Left renal pelvis (tissue), 4 donors: ENCODE data around the gene SCFD2. TPM values are rescaled to one million over a fixed set of nuclear protein-coding genes. Genes with fewer than 3 reads are reported as not detected.
"Not testable (repeated sequence)": the region's sequence is repeated elsewhere in the genome, so short reads cannot be mapped to it uniquely, and the experiment has no call there.

Source experiments
- DNase-seq, 4 donors: peaks; one replicate each; pipeline ENCODE4 v3.0.0-alpha.2; 2013; ENCODE audit warnings: low read depth in 4 of 4, low spot score in 3 of 4
- polyA plus RNA-seq, 4 donors: library from polyadenylated mRNA; unstranded; fragments of 120-200 nt; gene quantifications; one replicate each; pipeline ENCODE4 v1.2.1, GENCODE V29; 2013; ENCODE audit not compliant: insufficient read length in 4 of 4

SCFD2 gene
- polyA plus RNA-seq, 4 donors, result 12.7 to 14.2 (median 13.5) TPM

DNA sequence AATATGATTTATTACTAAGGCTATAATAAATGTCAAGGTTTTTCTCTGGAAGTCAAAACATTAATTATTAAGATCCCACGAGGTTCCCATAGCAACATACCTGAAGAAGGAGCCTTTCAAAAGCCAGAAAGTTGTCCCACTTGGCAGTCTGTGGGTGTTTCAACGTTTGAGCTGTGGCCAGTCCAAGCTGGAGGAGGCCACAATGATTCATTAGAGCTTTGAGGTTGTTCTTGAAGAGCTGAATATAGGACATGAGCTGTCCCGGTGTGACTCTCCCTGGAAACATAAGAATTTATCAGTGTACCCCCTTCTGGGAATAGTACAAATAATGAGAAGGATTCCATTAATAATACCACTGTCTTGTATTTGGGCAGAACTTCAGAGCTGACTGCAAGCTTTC lies 92.1 kb downstream of the SCFD2 start:
- no peak for DNase-seq

DNA sequence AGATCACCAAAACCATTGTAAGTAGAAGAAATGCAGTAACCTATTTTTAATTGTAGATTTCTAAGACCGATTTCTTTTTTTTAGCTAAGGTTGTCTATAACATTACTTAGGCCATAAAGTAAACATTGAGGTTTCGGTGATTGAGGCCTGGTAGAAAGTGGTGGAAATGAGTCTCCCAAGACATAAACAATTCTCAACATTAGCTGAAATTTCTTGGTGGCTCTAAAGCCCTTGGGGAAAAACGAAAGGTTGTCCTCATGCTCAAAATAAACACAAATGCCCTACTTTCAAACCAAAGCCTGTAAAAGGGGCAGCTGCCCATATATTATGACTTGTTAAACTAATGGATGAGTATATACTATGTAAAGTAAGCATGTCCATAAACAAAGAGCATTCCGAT lies 98.8 kb downstream of the SCFD2 start:
- no peak for DNase-seq

DNA sequence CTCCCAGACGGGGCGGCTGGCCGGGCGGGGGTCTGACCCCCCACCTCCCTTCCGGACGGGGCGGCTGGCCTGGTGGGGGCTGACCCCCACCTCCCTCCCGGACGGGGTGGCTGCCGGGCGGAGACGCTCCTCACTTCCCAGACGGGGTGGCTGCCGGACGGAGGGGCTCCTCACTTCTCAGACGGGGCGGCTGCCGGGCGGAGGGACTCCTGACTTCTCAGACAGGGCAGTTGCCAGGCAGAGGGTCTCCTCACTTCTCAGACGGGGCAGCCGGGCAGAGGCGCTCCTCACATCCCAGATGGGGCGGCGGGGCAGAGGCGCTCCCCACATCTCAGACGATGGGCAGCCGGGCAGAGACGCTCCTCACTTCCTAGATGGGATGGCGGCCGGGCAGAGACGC lies 109.9 kb downstream of the SCFD2 start:
- not testable (repeated sequence) for DNase-seq

DNA sequence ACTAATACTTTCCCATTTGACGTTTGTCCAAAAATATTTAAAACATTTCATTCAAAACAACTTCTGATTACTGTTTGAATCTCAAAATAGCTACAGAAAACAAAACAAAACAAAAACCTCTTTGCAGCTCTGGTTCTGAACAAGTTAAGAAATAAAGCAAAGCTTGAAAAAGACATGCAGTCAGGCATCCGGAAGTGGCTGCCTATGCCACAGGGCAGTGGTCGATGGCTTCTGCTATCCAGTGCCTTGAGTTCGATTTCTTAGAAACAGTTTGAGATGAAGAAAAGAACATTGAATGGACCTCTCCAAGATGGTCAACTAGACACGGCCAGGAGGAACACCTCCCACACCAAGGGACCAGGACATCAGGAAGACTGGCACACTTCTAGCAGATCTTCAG lies 125.3 kb downstream of the SCFD2 start:
- DNase-seq, result no peak

DNA sequence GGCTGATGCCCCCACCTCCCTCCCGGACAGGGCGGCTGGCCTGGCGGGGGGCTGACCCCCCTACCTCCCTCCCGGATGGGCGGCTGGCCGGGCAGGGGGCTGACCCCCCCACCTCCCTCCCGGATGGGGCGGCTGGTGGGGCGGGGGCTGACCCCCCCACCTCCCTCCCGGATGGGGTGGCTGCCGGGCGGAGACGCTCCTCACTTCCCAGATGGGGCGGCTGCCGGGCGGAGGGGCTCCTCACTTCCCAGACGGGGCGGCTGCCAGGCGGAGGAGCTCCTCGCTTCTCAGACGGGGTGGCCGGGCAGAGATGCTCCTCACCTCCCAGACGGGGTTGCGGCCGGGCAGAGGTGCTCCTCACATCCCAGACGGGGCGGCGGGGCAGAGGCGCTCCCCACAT lies 127.5 kb downstream of the SCFD2 start:
- DNase-seq, result not testable (repeated sequence)

DNA sequence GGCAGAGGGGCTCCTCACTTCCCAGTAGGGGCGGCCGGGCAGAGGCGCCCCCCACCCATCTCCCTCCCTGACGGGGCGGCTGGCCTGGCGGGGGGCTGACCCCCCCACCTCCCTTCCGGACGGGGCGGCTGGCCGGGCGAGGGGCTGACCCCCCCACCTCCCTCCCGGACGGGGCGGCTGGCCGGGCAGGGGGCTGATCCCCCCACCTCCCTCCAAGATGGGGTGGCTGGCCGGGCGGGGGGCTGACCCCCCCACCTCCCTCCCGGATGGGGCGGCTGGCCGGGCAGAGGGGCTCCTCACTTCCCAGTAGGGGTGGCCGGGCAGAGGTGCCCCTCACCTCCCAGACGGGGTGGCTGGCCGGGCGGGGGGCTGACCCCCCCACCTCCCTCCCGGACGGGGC lies 128.1 kb downstream of the SCFD2 start:
- DNase-seq, result not testable (repeated sequence)

DNA sequence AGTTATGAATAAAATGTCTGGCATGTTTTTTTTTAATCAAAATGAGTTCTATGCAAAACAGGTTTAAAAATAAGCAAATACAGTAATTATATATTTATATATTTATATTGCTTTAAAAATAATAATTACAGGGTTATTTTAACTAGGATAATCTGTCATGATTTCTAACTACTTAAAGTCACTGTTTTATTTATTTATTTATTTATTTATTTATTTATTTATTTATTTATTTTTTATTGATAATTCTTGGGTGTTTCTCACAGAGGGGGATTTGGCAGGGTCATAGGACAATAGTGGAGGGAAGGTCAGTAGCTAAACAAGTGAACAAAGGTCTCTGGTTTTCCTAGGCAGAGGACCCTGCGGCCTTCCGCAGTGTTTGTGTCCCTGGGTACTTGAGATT lies 129.2 kb downstream of the SCFD2 start:
- not testable (repeated sequence) for DNase-seq

DNA sequence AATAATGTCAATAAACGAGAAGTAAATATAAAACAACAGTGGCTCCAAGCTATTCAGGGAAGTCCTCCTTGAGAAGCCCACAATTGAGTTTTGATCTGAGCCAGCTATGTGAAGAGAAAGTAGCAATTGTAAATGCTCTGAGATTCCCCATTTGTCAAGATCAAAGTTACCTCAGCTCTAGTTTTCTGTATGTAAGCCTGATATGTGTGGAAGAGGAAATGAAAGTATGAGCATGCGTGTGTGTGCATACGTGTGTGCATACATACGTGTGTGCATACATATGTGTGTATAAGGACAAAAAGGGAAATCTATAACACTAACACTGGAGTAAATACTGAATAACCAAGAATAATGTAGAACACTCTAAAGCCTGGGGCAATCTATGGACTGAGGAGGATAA lies 130.3 kb downstream of the SCFD2 start:
- DNase-seq, result no peak

DNA sequence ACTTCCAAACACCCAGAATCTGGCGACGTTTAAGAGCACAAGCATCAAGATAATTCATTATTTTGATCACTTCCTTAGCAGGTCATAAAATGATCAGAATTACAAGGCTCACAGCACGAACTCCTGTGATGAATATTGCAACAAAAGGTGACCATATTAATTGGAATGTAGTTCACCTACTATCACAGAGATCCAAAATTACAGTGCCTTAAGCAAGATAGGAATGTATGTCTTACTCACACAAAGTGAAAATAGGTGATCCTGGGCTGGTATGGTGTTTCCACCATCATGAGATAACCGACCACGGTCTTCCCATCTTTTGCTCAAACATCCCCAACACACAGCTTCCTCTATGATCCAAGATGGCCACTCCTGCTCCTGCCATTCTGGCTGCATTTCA lies 131.2 kb downstream of the SCFD2 start:
- DNase-seq, result no peak

DNA sequence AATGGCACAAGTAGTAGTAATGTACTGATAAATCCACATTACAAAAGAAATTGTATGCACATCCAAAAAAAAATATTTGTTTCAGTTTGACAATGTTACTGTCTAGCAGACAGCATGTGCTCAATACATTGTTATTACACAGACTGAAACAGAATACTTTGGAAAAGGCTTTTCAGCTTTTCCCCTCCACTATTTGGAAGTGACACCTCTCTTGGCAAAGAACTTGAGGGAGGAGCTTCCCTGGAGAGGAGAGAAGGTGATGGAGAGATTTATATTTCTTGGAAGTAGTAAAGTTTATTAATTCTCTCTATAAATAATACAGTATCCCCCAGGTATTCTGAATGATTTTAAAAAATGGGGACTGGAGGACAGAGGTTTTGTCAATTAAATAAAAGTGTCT lies 131.8 kb downstream of the SCFD2 start:
- no peak for DNase-seq

DNA sequence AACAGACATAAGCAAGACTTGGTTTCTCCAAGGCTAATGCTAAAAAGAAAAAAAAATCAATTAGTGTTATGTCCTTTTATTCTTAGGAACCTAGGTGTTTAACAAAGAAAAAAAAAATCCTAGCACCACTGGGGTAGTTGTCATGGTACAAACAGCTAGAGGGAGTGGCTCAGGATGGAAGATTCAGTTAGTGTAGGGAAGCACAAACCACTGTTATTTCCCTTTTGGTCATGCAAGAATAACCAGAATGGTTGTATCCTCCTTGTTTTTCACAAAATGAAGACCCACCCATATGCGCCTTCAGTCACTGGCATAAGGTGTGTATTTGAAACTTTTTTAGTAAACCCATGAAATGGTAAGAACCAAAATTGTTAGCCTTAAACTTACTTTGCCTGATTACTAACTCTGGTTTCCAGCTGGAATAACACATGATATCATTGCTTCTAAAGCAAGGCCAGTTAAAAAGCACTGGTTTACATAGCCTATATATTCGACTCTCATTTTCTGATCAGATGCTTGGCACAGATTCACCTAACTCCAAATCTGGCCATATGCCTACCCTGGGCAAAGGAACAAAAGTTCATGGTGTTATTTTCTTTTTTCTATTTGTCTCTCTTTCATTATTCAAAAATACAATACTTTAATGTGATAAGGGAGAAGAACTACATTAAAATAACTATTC lies 132.6 kb downstream of the SCFD2 start:
- DNase-seq, result no peak

DNA sequence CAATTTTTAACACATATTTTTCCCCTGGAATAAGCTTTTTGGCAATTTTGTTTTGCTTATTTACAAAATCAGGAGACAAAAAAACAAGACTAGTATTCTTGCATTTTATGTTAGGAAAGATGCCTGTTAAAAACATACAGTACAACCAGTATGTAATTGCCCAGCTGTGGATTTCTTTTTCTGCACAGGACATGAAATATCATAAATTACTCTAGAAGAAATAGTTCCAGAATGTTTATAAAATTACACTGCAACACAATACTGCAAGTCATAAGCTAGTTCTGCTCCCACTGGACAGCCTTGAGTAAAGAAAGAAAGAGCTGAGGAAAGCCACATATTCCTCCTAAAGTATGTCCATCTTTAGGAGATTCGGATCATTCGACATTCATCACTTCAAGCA lies 133.5 kb downstream of the SCFD2 start:
- DNase-seq, result no peak

DNA sequence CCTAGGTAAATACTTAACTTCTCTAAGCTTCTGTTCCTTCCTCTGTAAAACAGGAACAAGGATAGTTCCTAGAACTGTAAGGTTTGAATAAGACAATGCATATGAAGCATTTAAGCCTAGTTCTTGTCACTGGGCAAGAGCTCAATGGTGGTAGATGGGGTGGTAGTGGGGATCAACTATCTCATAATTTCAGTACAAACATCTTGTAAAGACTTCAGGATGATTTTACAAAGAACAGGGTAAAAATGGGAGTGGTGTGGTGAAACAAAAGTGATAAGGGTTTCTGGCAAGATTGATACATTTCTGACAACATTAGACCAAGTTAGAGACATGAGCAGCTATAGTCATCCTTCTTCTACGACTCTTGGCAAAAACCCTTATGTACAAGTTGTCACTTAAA lies 137.8 kb downstream of the SCFD2 start:
- DNase-seq, result no peak

DNA sequence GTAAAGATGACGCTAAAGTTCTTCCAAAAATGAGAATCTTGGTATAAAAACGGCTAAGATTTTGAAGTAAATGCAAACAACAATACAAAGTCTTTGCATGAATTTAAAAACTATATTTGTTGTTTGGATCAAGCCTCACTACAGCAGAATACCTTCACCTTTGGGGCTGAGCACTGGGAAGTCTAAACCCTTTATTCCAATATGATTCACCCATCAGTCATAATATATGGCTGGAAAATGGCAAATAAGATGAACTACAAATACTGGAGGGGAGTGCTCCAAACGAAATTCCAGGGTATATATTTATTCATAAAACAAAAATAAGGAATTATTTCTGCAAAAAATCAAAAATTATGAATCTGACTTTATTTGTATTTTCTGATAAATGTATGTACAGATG lies 138.4 kb downstream of the SCFD2 start:
- no peak for DNase-seq

DNA sequence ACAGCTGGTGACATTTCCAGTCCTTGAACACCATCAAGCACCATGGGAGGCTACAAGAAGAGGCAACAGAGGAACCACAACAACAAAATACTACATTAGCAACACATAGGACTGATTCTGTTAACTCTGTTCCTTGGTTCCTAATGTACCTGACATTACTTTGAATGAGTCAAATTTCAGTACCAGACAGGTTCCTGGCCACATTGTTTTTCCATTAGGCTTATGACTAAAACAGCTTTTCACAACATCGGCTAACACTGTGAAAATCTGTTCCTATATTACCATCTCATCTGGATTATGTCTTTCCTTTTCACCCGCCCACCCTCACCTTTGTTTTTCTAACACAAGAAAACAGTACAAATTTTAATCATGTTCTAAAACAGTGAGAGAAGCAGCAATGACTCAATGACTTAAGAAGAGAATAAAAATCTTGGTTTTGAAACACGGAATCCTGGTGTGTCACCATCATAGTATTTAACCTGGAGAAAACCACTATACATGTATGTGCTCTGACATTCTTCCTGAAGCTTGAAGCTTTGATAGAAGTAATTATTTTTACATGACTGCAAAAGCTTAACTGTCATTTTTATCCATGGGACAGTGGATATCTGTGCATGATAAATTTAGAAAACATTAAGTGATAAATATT lies 143.9 kb downstream of the SCFD2 start:
- DNase-seq, result no peak

DNA sequence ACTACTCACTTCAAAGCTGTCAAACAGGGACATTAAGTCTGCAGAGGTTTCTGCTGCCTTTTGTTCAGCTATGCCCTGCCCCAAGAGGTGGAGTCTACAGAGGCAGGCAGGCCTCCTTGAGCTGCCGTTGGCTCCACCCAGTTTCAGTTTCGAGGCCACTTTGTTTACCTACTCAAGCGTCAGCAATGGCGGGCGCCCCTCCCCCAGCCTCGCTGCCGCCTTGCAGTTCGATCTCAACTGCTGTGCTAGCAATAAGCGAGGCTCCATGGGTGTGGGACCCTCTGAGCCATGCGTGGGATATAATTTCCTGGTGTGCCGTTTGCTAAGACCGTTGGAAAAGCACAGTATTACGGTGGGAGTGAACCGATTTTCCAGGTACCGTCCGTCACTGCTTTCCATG lies 146.7 kb downstream of the SCFD2 start:
- not testable (repeated sequence) for DNase-seq

DNA sequence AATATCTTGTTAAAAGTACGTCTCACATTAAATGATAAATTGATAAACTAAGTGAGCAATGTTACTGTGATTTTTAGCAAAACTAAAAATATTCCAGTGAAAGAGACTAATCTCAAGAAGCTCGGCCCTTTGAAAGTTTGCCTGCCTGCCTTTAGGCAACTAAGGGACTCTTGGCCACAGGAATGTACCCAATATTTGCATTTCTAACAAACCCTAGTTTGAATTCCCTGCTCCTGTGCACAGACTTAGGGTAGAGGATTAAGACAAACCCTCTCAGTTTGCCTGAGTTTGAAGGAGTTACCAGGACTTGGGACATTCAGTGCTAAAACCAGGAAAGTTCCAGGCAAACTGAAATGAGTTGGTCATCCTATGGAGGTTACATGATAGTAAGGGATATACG lies 157.1 kb downstream of the SCFD2 start:
- no peak for DNase-seq

DNA sequence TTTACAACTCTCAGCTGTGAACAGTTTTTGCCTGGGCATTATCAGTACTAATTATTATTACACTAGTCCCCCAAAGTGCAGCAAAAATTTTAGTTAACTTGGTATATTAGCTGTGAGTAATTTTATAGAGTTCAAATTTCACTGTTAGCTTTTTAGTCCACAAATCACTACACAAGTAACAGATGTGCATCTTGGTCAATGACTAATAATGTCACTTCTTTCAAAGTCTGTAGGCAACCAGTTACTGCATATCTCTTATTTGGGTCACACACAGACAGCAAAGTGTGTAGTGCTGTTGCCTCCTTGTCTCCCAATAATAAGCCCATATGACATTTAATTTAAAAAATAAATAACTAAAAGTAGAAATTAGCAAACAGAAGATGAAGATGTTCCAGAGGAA lies 159.9 kb downstream of the SCFD2 start:
- DNase-seq, result no peak

DNA sequence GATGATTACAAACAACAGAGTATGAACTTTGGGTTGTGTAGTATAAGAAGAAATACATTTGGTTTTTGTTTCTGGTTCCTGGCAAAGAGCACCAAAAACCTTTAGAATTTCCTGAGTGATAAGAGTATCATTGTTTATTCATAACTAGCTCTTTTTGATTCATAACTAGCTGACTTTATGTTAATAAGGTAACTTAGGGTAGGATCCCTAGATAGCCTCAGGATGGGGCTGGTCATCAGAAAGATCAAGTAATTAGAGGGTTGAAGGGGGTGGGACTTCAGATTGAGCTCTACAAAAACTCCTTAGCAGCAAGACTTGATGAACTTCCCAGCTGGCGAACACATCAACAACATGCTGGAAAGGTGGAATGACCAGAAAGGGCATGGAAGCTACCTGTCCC lies 166.5 kb downstream of the SCFD2 start:
- DNase-seq, result no peak

DNA sequence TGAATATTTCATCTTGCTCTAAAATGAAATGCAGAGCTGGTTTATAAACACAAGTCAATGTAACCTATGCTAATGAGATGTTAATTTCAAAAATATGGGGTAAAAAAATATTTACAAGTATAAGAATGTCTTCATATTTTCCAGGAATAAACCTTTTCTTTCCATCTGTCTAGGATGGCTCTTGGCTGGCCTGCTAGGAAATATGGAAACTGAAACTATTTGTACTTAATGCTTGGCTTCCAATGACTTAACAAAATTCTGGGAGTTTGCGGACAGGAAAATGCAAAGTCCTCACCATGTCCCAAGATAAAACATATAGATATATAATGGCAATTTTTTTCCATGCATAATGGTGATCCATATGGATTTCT lies 168.1 kb downstream of the SCFD2 start:
- DNase-seq, result no peak

DNA sequence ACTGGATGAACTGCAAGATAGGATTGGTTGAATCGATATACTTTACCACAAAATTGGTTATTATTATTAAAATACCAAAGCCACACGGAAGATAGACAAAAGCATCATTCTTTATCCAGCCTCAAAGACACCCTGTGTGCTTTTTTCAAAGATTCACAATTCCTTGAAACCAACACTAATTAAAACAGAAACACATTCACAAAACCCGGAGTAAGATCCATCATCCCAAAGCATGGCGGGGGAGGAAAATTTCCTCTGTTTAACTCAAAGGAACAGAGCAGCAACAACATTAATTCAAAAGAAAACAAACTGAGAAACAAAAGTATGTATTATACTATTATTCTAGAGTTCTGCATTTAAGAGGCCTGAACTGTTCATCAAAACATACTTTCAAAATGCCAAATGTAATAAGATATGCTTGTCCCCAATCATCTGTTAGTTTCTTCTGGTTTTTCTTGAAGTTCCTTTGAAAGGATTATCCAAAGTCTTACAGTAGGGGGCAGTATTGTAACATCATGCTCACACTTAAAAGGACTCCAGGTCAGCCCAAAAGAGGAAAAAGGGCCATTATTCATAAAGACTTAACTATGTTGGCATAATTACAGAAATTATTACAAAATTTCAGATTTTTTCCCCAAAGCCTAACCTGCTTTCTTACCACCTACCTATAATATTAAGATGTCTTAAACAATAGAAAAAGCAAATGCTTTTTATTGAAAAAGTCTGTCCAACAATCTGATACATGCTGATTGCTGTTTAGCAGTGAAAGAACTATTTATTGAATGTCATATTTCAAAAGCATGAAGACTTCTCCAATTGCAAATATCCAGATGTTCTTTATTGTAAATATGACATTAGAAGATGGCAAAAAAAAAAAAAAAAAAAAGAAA lies 168.7 kb downstream of the SCFD2 start:
- peak in 3 of 4 donors; percentile 77 to 82 (median 79) for DNase-seq
